NCI-H1048 (cell line): Measurements from ENCODE around the gene TMED7.

ENCODE experiments used
- DNase-seq: peaks from one replicate; lab custom pipeline; 2025; lab: John Stamatoyannopoulos, UW

Gene TMED7

GRCh38 chr5:115583474-115583873 lies 42.4 kb downstream of the TMED7 start:
- no peak for DNase-seq

GRCh38 chr5:115580941-115581340 lies 44.9 kb downstream of the TMED7 start:
- no peak for DNase-seq

GRCh38 chr5:115579747-115580173 lies 46.1 kb downstream of the TMED7 start:
- DNase-seq, result no peak

GRCh38 chr5:115579216-115579615 lies 46.6 kb downstream of the TMED7 start:
- DNase-seq, result no peak

- no peak for DNase-seq
Measured at GRCh38 chr5:115578657-115579056, 47.2 kb downstream of the TMED7 start.

GRCh38 chr5:115577741-115578140 lies 48.1 kb downstream of the TMED7 start:
- DNase-seq, result no peak

- DNase-seq, result no peak
Measured at GRCh38 chr5:115577329-115577728, 48.5 kb downstream of the TMED7 start.

- no peak for DNase-seq
Measured at GRCh38 chr5:115575167-115576070, 50.4 kb downstream of the TMED7 start.

GRCh38 chr5:115573133-115573532 lies 52.7 kb downstream of the TMED7 start:
- no peak for DNase-seq

- DNase-seq, result no peak
Measured at GRCh38 chr5:115571441-115571878, 54.4 kb downstream of the TMED7 start.

GRCh38 chr5:115568668-115569067 lies 57.2 kb downstream of the TMED7 start:
- DNase-seq, result no peak

GRCh38 chr5:115565233-115565632 lies 60.6 kb downstream of the TMED7 start:
- no peak for DNase-seq
